ENCODE measurements around the gene GABRD. TPM values are rescaled to one million over a fixed set of nuclear protein-coding genes. Genes with fewer than 3 reads are reported as not detected.
A peak's percentile ranks its signal among the peaks of the same experiment; 100 is the strongest.

GABRD gene
- total and polyA plus RNA-seq, 8 donors: 0.09 to 0.61 (median 0.15) TPM; not detected in 3

GRCh38 chr1:2045468-2046173 lies 26.5 kb downstream of the GABRD start:
- 55 to 70% methylated on average over 15 of the region's 15 CpGs for WGBS, 2 donors

GRCh38 chr1:2046174-2046917 lies 27.2 kb downstream of the GABRD start:
- FAIRE-seq (no peak), DNase-seq (peak; percentile 76 to 94 (median 86)), ATAC-seq (peak; percentile 23 to 66 (median 56))
- peaks cover 0 to 8% (median 4%) of the 10 kb centered on the region in 3 donors for H3K4me1 ChIP-seq
- H3K4me3 ChIP-seq: no peak overlapping the region
- TF ChIP-seq CTCF (IDR thresholded peaks at IDR 0.05): peak; percentile 70 to 81 (median 76)
- H3K36me3 ChIP-seq: no peaks in the 10 kb centered on the region
- H3K27ac ChIP-seq: no peak overlapping the region
- WGBS, 2 donors: 27 to 35% methylated on average over 20 of the region's 20 CpGs
- intact Hi-C loops (cut with DNase I): loop anchor here in 1 of 3 donors (5.0 kb wide), 1 partner anchor 104 kb away; no protein-coding TSS in a partner anchor
- no peaks in the 10 kb centered on the region for H3K9me3 ChIP-seq
- no peaks in the 10 kb centered on the region for H3K27me3 ChIP-seq

More at GRCh38 chr1:2045468-2046173, 26.5 kb downstream of the GABRD start:
- no peak for ATAC-seq
- no peak for TF ChIP-seq CTCF (IDR thresholded peaks at IDR 0.05)
- peak in 2 of 6 donors; percentile 31 to 69 for DNase-seq
- Histone ChIP-seq H3K9me3 (no peaks in the 10 kb centered on the region), H3K27ac (no peak overlapping the region), H3K27me3 (no peaks in the 10 kb centered on the region), H3K4me1 (peaks cover 0 to 8% (median 4%) of the 10 kb centered on the region in 3 donors), H3K36me3 (no peaks in the 10 kb centered on the region), H3K4me3 (no peak overlapping the region)
- no peak for FAIRE-seq
- intact Hi-C loops (cut with DNase I): loop anchor here in 1 of 3 donors (5.0 kb wide), 1 partner anchor 103 kb away; no protein-coding TSS in a partner anchor

GRCh38 chr1:2046953-2047748 lies 28.0 kb downstream of the GABRD start:
- no peaks in the 10 kb centered on the region for H3K27me3 ChIP-seq
- no peak for TF ChIP-seq CTCF (IDR thresholded peaks at IDR 0.05)
- H3K36me3 ChIP-seq: no peaks in the 10 kb centered on the region
- ATAC-seq (no peak), DNase-seq (peak in 2 of 6 donors; percentile 26 to 64), FAIRE-seq (no peak)
- intact Hi-C loops (cut with DNase I): loop anchor here in 1 of 3 donors (5.0 kb wide), 1 partner anchor 105 kb away; no protein-coding TSS in a partner anchor
- H3K9me3 ChIP-seq: no peaks in the 10 kb centered on the region
- peaks cover 0 to 8% (median 4%) of the 10 kb centered on the region in 3 donors for H3K4me1 ChIP-seq
- no peak overlapping the region for H3K27ac ChIP-seq
- WGBS, 2 donors: 52 to 67% methylated on average over 25 of the region's 25 CpGs
- no peak overlapping the region for H3K4me3 ChIP-seq

- ATAC-seq (no peak), DNase-seq (peak in 2 of 6 donors; percentile 40 to 71), FAIRE-seq (no peak)
- Histone ChIP-seq H3K27ac (no peak overlapping the region), H3K9me3 (no peaks in the 10 kb centered on the region), H3K4me1 (peaks cover 0 to 8% (median 4%) of the 10 kb centered on the region in 3 donors), H3K36me3 (no peaks in the 10 kb centered on the region), H3K27me3 (no peaks in the 10 kb centered on the region), H3K4me3 (no peak overlapping the region)
- WGBS, 2 donors: 71 to 81% methylated on average over 25 of the region's 25 CpGs
- intact Hi-C loops (cut with DNase I): loop anchor here in 1 of 3 donors (5.0 kb wide), 1 partner anchor 106 kb away; no protein-coding TSS in a partner anchor
- TF ChIP-seq CTCF (IDR thresholded peaks at IDR 0.05): no peak
Measured at GRCh38 chr1:2047749-2048729, 28.9 kb downstream of the GABRD start.
